GM19468 (cell line): ENCODE measurements around the gene MATN3.

ENCODE experiments used
- ATAC-seq: cut with Tn5 transposase; IDR thresholded peaks from one replicate; pipeline ENCODE4 v1.9.1; 2021; ENCODE audit warnings: mild to moderate bottlenecking, moderate library complexity, moderate number of reproducible peaks; ENCODE audit not compliant: unreplicated experiment; ENCODE audit errors: extremely low read depth

Gene MATN3

GRCh38 chr2:20011276-20012031, 1.0 kb downstream of the MATN3 start:
- no peak for ATAC-seq

GRCh38 chr2:20008703-20009102, 3.8 kb downstream of the MATN3 start:
- no peak for ATAC-seq

- no peak for ATAC-seq
Observed at GRCh38 chr2:20005891-20006470, 6.5 kb downstream of the MATN3 start.

GRCh38 chr2:20005067-20005627, 7.3 kb downstream of the MATN3 start:
- ATAC-seq, result no peak

GRCh38 chr2:20001361-20001863, 11.1 kb downstream of the MATN3 start:
- no peak for ATAC-seq

- no peak for ATAC-seq
Observed at GRCh38 chr2:19993731-19994130, 18.7 kb downstream of the MATN3 start.

GRCh38 chr2:19991895-19992294, 20.6 kb downstream of the MATN3 start:
- ATAC-seq, result no peak

- no peak for ATAC-seq
Observed at GRCh38 chr2:19990416-19990728, 22.1 kb downstream of the MATN3 start.

- peak; percentile 91 for ATAC-seq
Observed at GRCh38 chr2:19989667-19990415, 22.6 kb downstream of the MATN3 start, which contains the start of gene WDR35. Gene WDR35 (minus strand): TSS chr2:19990105. CDS start chr2:19990015, 90 bp downstream.

- no peak for ATAC-seq
Observed at GRCh38 chr2:19989342-19989666, 23.2 kb downstream of the MATN3 start.

- ATAC-seq, result no peak
Observed at GRCh38 chr2:19988600-19988999, 23.9 kb downstream of the MATN3 start.

GRCh38 chr2:19987936-19988335, 24.5 kb downstream of the MATN3 start:
- ATAC-seq, result peak; percentile 49

GRCh38 chr2:19982268-19982667, 30.2 kb downstream of the MATN3 start:
- ATAC-seq, result no peak

- ATAC-seq, result no peak
Observed at GRCh38 chr2:19979932-19980331, 32.5 kb downstream of the MATN3 start.

GRCh38 chr2:19973466-19973865, 39.0 kb downstream of the MATN3 start:
- ATAC-seq, result no peak

GRCh38 chr2:19971691-19972090, 40.8 kb downstream of the MATN3 start:
- no peak for ATAC-seq

GRCh38 chr2:19963386-19963785, 49.1 kb downstream of the MATN3 start:
- ATAC-seq, result no peak

GRCh38 chr2:19955544-19956422, 56.7 kb downstream of the MATN3 start:
- peak; percentile 93 for ATAC-seq

GRCh38 chr2:19949071-19949470, 63.4 kb downstream of the MATN3 start:
- no peak for ATAC-seq
